ENCODE measurements around the gene TNIK.

GRCh38 chr3:171435757-171436156 is 24.4 kb downstream of the TNIK start:
- no peak for TF ChIP-seq POLR2AphosphoS5 (IDR thresholded peaks at IDR 0.05; ENCODE audit: low read depth, low read length)
- no peak for TF ChIP-seq TAF1 (IDR thresholded peaks at IDR 0.05; ENCODE audit: borderline replicate concordance, insufficient read depth, low read length)
- TF ChIP-seq FOXP2 (optimal IDR thresholded peaks at IDR 0.05; ENCODE audit: borderline replicate concordance, extremely low read depth, extremely low read length, insufficient read depth), result no peak

Measured in PFSK-1 (cell line).